HepG2 (cell line): ENCODE measurements around the gene BBLN. TPM values are rescaled to one million over a fixed set of nuclear protein-coding genes. Genes with fewer than 3 reads are reported as not detected.

ENCODE experiments used
- ADNP ChIP-seq: sonication (generic); formaldehyde crosslinking; IDR thresholded peaks from 2 replicates; pipeline ENCODE4 v1.4.0; 2020; ENCODE audit warnings: missing genetic modification reagents
- ARNT ChIP-seq: fragments of 450-650 bp; IDR thresholded peaks from 2 replicates; pipeline ENCODE4 v1.6.1; 2017
- DPF2 ChIP-seq: sonication (generic); formaldehyde crosslinking; IDR thresholded peaks from 2 replicates; pipeline ENCODE4 v1.4.0; 2020; ENCODE audit warnings: mild to moderate bottlenecking, low read depth, missing genetic modification reagents, borderline replicate concordance
- FOXK1 ChIP-seq: sonication (generic); formaldehyde crosslinking; IDR thresholded peaks from 2 replicates; pipeline ENCODE4 v1.4.0; 2020; ENCODE audit warnings: low read depth, missing genetic modification reagents, borderline replicate concordance
- KDM6A ChIP-seq: IDR thresholded peaks from 2 replicates; pipeline ENCODE4 v1.6.1; 2016; ENCODE audit warnings: low read depth
- MLX ChIP-seq: IDR thresholded peaks from 2 replicates; pipeline ENCODE4 v1.6.1; 2016
- RFXANK ChIP-seq: IDR thresholded peaks from 2 replicates; pipeline ENCODE4 v1.6.1; 2016
- RORA ChIP-seq: sonication (generic); formaldehyde crosslinking; IDR thresholded peaks from 2 replicates; pipeline ENCODE4 v1.5.0; 2020; ENCODE audit warnings: mild to moderate bottlenecking, missing genetic modification reagents, moderate library complexity
- SKI ChIP-seq: fragments of 450-650 bp; IDR thresholded peaks from one replicate; pipeline ENCODE4 v1.6.1; 2018; ENCODE audit warnings: mild to moderate bottlenecking; ENCODE audit not compliant: partially characterized antibody
- SNAI1 ChIP-seq: sonication (generic); formaldehyde crosslinking; IDR thresholded peaks from 2 replicates; pipeline ENCODE4 v1.5.0; 2020; ENCODE audit warnings: mild to moderate bottlenecking, missing genetic modification reagents, borderline replicate concordance
- SP1 ChIP-seq, 2 experiments: fragments of 450-650 bp in 1 of 2; sonication (generic) in 1 of 2; formaldehyde crosslinking in 1 of 2; IDR thresholded peaks; 2 replicates each; pipeline versions ENCODE4 v1.4.0 to v1.6.1; 2016 to 2020; ENCODE audit warnings: missing genetic modification reagents in 1 of 2
- SRY ChIP-seq: sonication (generic); formaldehyde crosslinking; IDR thresholded peaks from 2 replicates; pipeline ENCODE4 v1.8.0; 2022; ENCODE audit warnings: mild to moderate bottlenecking, missing genetic modification reagents
- TRIM22 ChIP-seq: fragments of 450-650 bp; IDR thresholded peaks from 2 replicates; pipeline ENCODE4 v1.6.1; 2017
- TRIM24 ChIP-seq: sonication (generic); formaldehyde crosslinking; IDR thresholded peaks from 2 replicates; pipeline ENCODE4 v1.8.0; 2022; ENCODE audit warnings: mild to moderate bottlenecking, missing genetic modification reagents
- ZFP36L2 ChIP-seq: sonication (generic); formaldehyde crosslinking; IDR thresholded peaks from 2 replicates; pipeline ENCODE4 v1.4.0; 2020; ENCODE audit warnings: missing genetic modification reagents
- ZFX ChIP-seq: sonication (generic); formaldehyde crosslinking; IDR thresholded peaks from 2 replicates; pipeline ENCODE4 v1.4.0; 2020; ENCODE audit warnings: mild to moderate bottlenecking, low read depth, missing genetic modification reagents, moderate library complexity
- ZNF274 ChIP-seq: sonication (generic); formaldehyde crosslinking; IDR thresholded peaks from 2 replicates; pipeline ENCODE4 v1.5.1; 2020; ENCODE audit warnings: mild to moderate bottlenecking, missing genetic modification reagents
- ZNF446 ChIP-seq: sonication (generic); formaldehyde crosslinking; IDR thresholded peaks from 2 replicates; pipeline ENCODE4 v1.5.0; 2020; ENCODE audit warnings: mild to moderate bottlenecking, missing genetic modification reagents
- ZNF513 ChIP-seq: sonication (generic); formaldehyde crosslinking; conservative IDR thresholded peaks from 2 replicates; pipeline ENCODE4 v1.5.0; 2020; ENCODE audit warnings: missing genetic modification reagents
- ZNF563 ChIP-seq: sonication (generic); formaldehyde crosslinking; IDR thresholded peaks from 2 replicates; pipeline ENCODE4 v1.8.0; 2022; ENCODE audit warnings: mild to moderate bottlenecking, moderate library complexity, missing genetic modification reagents
- ZNF570 ChIP-seq: sonication (generic); formaldehyde crosslinking; IDR thresholded peaks from 2 replicates; pipeline ENCODE4 v1.4.0; 2020; ENCODE audit warnings: mild to moderate bottlenecking, missing genetic modification reagents, borderline replicate concordance
- ZNF572 ChIP-seq: sonication (generic); formaldehyde crosslinking; IDR thresholded peaks from 2 replicates; pipeline ENCODE4 v1.5.1; 2020; ENCODE audit warnings: mild to moderate bottlenecking, missing genetic modification reagents
- ZNF780A ChIP-seq: sonication (generic); formaldehyde crosslinking; IDR thresholded peaks from 2 replicates; pipeline ENCODE4 v1.8.0; 2022; ENCODE audit warnings: mild to moderate bottlenecking, missing genetic modification reagents, moderate library complexity
- polyA plus RNA-seq, 8 experiments: library from polyadenylated mRNA; depleted of rRNA in 3 of 8; stranded (reverse) in 7 of 8; unstranded in 1 of 8; fragments of >200 nt; fragmentation: Illumina TruSeq in 4 of 8; extraction: Trizol in 4 of 8; gene quantifications; 2 replicates each; pipeline versions ENCODE4 v1.2.1 to v1.2.3, GENCODE V29; 2011 to 2016; ENCODE audit warnings: low read depth in 4 of 8, missing spikeins in 1 of 8, mixed read lengths in 1 of 8; ENCODE audit not compliant: insufficient read depth in 1 of 8
- total RNA-seq, 5 experiments: library from RNA; depleted of rRNA; stranded (reverse); fragments of >200 nt; fragmentation: Illumina TruSeq; extraction: Trizol; gene quantifications; 2 replicates each; pipeline ENCODE4 v1.2.3, GENCODE V29; 2016; ENCODE audit warnings: low read depth in 1 of 5
- TF ChIP-seq, protein P1 (sequence below): sonication (generic); formaldehyde crosslinking; IDR thresholded peaks from 2 replicates; pipeline ENCODE4 v1.4.0; 2020; ENCODE audit warnings: mild to moderate bottlenecking, missing genetic modification reagents
- TF ChIP-seq, protein P2 (sequence below): sonication (generic); formaldehyde crosslinking; IDR thresholded peaks from 2 replicates; pipeline ENCODE4 v1.8.1; 2023; ENCODE audit warnings: missing genetic modification reagents, inconsistent platforms, borderline replicate concordance
- TF ChIP-seq, protein P3 (sequence below): sonication (generic); formaldehyde crosslinking; IDR thresholded peaks from 2 replicates; pipeline ENCODE4 v1.5.0; 2020; ENCODE audit warnings: missing genetic modification reagents, mild to moderate bottlenecking, borderline replicate concordance

The BBLN gene
- total and polyA plus RNA-seq, 2 of the 13 experiments (the other 11 are each of a cell fraction or from before 2014, with no cell fraction given), result 27.6 to 33.1 TPM

GRCh38 chr9:128127568-128127989 lies 32.5 kb upstream of the BBLN start, which contains the start of gene PTGES2 (continued):
- TF ChIP-seq SRY (0 out of 2 replicates have a peak, but pooled peaks have one; percentile 79), SP1 (IDR thresholded peaks at IDR 0.05) (no peak), SP1 (CRISPR knock-in tag; IDR thresholded peaks at IDR 0.05) (no peak), ZNF563 (CRISPR knock-in tag) (peak; percentile 73; the same call in 1 of the 2 replicates), RORA (CRISPR knock-in tag) (no peak), ZNF570 (CRISPR knock-in tag) (no peak), KDM6A (CRISPR knock-in tag) (no peak), ZFP36L2 (CRISPR knock-in tag) (no peak), MLX (CRISPR knock-in tag) (no peak), TRIM22 (no peak), ZNF446 (peak; percentile 80), ZNF780A (CRISPR knock-in tag) (no peak), ZNF513 (CRISPR knock-in tag) (no peak), ADNP (CRISPR knock-in tag) (no peak), DPF2 (CRISPR knock-in tag) (no peak), SNAI1 (CRISPR knock-in tag) (no peak), ARNT (no peak), TRIM24 (CRISPR knock-in tag) (no peak), ZFX (peak; percentile 85), ZNF572 (CRISPR knock-in tag) (no peak), ZNF274 (no peak; the same call in 1 of the 2 replicates), FOXK1 (CRISPR knock-in tag) (no peak), SKI (no peak), RFXANK (CRISPR knock-in tag) (no peak)
- TF ChIP-seq, protein P1, sequence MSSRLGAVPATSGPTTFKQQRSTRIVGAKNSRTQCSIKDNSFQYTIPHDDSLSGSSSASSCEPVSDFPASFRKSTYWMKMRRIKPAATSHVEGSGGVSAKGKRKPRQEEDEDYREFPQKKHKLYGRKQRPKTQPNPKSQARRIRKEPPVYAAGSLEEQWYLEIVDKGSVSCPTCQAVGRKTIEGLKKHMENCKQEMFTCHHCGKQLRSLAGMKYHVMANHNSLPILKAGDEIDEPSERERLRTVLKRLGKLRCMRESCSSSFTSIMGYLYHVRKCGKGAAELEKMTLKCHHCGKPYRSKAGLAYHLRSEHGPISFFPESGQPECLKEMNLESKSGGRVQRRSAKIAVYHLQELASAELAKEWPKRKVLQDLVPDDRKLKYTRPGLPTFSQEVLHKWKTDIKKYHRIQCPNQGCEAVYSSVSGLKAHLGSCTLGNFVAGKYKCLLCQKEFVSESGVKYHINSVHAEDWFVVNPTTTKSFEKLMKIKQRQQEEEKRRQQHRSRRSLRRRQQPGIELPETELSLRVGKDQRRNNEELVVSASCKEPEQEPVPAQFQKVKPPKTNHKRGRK (CRISPR knock-in tag), result no peak
- TF ChIP-seq, protein P2, sequence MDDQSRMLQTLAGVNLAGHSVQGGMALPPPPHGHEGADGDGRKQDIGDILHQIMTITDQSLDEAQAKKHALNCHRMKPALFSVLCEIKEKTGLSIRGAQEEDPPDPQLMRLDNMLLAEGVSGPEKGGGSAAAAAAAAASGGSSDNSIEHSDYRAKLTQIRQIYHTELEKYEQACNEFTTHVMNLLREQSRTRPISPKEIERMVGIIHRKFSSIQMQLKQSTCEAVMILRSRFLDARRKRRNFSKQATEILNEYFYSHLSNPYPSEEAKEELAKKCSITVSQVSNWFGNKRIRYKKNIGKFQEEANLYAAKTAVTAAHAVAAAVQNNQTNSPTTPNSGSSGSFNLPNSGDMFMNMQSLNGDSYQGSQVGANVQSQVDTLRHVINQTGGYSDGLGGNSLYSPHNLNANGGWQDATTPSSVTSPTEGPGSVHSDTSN (CRISPR knock-in tag), result no peak
- TF ChIP-seq, protein P3, sequence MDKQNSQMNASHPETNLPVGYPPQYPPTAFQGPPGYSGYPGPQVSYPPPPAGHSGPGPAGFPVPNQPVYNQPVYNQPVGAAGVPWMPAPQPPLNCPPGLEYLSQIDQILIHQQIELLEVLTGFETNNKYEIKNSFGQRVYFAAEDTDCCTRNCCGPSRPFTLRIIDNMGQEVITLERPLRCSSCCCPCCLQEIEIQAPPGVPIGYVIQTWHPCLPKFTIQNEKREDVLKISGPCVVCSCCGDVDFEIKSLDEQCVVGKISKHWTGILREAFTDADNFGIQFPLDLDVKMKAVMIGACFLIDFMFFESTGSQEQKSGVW (CRISPR knock-in tag), result no peak
